Measurements from ENCODE around the gene PHACTR4. TPM values are rescaled to one million over a fixed set of nuclear protein-coding genes. Genes with fewer than 3 reads are reported as not detected.
A peak's percentile ranks its signal among the peaks of the same experiment; 100 is the strongest.

PHACTR4 gene
- total RNA-seq, 1 donor from 2014 or later, result 80.8 TPM

DNA sequence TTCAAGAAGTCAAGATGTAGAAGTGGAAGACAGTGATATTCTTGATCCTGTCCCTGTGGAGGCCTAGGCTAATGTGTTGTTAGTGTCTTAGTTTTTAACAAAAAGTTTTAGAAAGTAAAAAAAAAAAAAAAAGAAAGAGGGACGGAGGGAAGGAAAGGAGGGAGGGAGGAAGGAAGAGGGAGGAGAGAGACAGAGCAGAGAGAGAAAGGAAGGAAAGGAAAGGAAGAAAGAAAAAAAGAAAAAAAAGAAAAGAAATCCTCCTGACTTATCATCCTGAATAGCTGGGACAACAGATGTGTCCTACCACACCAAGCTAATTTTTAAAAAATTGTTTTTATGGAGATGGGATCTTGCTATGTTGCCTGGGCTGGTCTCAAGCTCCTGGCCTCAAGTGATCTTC lies 24.6 kb downstream of the PHACTR4 start:
- Mint-ChIP-seq H3K27me3 (ENCODE audit: low read depth) (no peaks in the 10 kb centered on the region), H3K36me3 (ENCODE audit: low read depth) (peaks cover 10% of the 10 kb centered on the region), H3K9me3 (no peaks in the 10 kb centered on the region), H3K4me1 (peaks cover 11% of the 10 kb centered on the region), H3K27ac (ENCODE audit: unreplicated experiment) (no peak overlapping the region), H3K4me3 (no peak overlapping the region)
- TF ChIP-seq, protein P1, sequence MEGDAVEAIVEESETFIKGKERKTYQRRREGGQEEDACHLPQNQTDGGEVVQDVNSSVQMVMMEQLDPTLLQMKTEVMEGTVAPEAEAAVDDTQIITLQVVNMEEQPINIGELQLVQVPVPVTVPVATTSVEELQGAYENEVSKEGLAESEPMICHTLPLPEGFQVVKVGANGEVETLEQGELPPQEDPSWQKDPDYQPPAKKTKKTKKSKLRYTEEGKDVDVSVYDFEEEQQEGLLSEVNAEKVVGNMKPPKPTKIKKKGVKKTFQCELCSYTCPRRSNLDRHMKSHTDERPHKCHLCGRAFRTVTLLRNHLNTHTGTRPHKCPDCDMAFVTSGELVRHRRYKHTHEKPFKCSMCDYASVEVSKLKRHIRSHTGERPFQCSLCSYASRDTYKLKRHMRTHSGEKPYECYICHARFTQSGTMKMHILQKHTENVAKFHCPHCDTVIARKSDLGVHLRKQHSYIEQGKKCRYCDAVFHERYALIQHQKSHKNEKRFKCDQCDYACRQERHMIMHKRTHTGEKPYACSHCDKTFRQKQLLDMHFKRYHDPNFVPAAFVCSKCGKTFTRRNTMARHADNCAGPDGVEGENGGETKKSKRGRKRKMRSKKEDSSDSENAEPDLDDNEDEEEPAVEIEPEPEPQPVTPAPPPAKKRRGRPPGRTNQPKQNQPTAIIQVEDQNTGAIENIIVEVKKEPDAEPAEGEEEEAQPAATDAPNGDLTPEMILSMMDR (conservative IDR thresholded peaks at IDR 0.05), result no peak
- DNase-seq (ENCODE audit: low read depth, low spot score), result no peak

DNA sequence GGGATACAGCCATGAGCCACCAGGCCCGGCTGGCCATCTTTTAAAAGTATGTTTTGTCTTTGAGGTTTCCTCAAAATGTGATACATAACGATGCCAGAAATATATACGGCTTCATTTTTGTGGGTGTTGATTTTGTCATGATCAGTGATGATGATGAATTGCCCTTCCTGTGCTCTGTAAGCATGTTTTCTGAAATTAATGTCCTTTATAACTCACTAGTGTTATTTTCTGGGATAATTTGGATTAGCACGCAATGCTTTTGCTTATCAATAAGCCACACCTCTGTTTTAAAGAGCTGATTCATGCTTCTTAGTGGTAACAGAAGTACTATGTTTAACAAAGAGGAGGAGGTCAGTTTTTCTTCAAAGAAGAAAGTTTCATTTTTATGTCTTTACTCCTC lies 25.6 kb downstream of the PHACTR4 start:
- H3K9me3 Mint-ChIP-seq, result no peaks in the 10 kb centered on the region
- peaks cover 20% of the 10 kb centered on the region for H3K4me1 Mint-ChIP-seq
- TF ChIP-seq, protein P1 (conservative IDR thresholded peaks at IDR 0.05), result no peak
- H3K27ac Mint-ChIP-seq (ENCODE audit: unreplicated experiment), result no peak overlapping the region
- peaks cover 5% of the 10 kb centered on the region for H3K36me3 Mint-ChIP-seq (ENCODE audit: low read depth)
- H3K27me3 Mint-ChIP-seq (ENCODE audit: low read depth), result no peaks in the 10 kb centered on the region
- DNase-seq (ENCODE audit: low read depth, low spot score), result no peak
- no peak overlapping the region for H3K4me3 Mint-ChIP-seq

GRCh38 chr1:28401760-28402159 lies 32.2 kb downstream of the PHACTR4 start:
- Mint-ChIP-seq H3K27ac (ENCODE audit: unreplicated experiment) (no peak overlapping the region), H3K36me3 (ENCODE audit: low read depth) (peaks cover 5% of the 10 kb centered on the region)

GRCh38 chr1:28409090-28409489 lies 39.5 kb downstream of the PHACTR4 start:
- no peak for DNase-seq (ENCODE audit: low read depth, low spot score)
- TF ChIP-seq, protein P1 (conservative IDR thresholded peaks at IDR 0.05), result no peak
- no peaks in the 10 kb centered on the region for H3K9me3 Mint-ChIP-seq

More at GRCh38 chr1:28401760-28402159, 32.2 kb downstream of the PHACTR4 start:
- DNase-seq (ENCODE audit: low read depth, low spot score), result no peak
- no peak overlapping the region for H3K4me3 Mint-ChIP-seq
- H3K9me3 Mint-ChIP-seq, result no peaks in the 10 kb centered on the region
- peaks cover 26% of the 10 kb centered on the region for H3K4me1 Mint-ChIP-seq
- TF ChIP-seq, protein P1 (conservative IDR thresholded peaks at IDR 0.05), result no peak
- no peaks in the 10 kb centered on the region for H3K27me3 Mint-ChIP-seq (ENCODE audit: low read depth)

DNA sequence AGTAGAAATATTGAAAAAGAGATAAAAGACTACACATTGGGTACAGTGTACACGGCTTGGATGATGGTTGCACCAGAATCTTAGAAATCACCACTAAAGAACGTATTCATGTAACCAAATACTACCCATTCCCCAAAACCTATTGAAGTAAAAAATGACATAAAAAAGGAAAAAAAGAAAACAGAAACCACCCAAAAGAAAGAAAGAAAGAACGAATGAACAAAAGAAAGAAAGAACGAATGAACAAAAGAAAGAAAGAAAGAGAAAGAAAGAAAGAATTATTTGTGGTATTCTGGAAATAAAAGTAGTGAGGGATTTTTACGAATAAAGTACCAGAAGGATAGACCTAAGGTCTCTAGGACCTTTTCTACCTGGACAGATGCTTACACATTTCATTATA lies 42.1 kb downstream of the PHACTR4 start:
- Mint-ChIP-seq H3K4me1 (peaks cover 17% of the 10 kb centered on the region), H3K27ac (ENCODE audit: unreplicated experiment) (no peak overlapping the region), H3K27me3 (ENCODE audit: low read depth) (no peaks in the 10 kb centered on the region), H3K4me3 (no peak overlapping the region), H3K9me3 (no peaks in the 10 kb centered on the region), H3K36me3 (ENCODE audit: low read depth) (no peaks in the 10 kb centered on the region)
- DNase-seq (ENCODE audit: low read depth, low spot score), result no peak
- TF ChIP-seq, protein P1 (conservative IDR thresholded peaks at IDR 0.05), result no peak

More at GRCh38 chr1:28409090-28409489, 39.5 kb downstream of the PHACTR4 start:
- no peaks in the 10 kb centered on the region for H3K27me3 Mint-ChIP-seq (ENCODE audit: low read depth)
- no peaks in the 10 kb centered on the region for H3K36me3 Mint-ChIP-seq (ENCODE audit: low read depth)
- H3K4me1 Mint-ChIP-seq, result peaks cover 14% of the 10 kb centered on the region
- H3K4me3 Mint-ChIP-seq, result peak overlapping the region; percentile 17
- no peak overlapping the region for H3K27ac Mint-ChIP-seq (ENCODE audit: unreplicated experiment)

- Mint-ChIP-seq H3K27me3 (ENCODE audit: low read depth) (no peaks in the 10 kb centered on the region), H3K36me3 (ENCODE audit: low read depth) (no peaks in the 10 kb centered on the region), H3K4me3 (no peak overlapping the region), H3K9me3 (no peaks in the 10 kb centered on the region), H3K27ac (ENCODE audit: unreplicated experiment) (no peak overlapping the region), H3K4me1 (peaks cover 20% of the 10 kb centered on the region)
- no peak for DNase-seq (ENCODE audit: low read depth, low spot score)
- TF ChIP-seq, protein P1 (conservative IDR thresholded peaks at IDR 0.05), result no peak
These were observed 43.2 kb downstream of the PHACTR4 start for GRCh38 chr1:28412731-28413130.

Data from neural crest cell (in vitro differentiated cells).